ENCODE data around the gene ACAA1.

GRCh38 chr3:38115645-38116427, 21.1 kb downstream of the ACAA1 start:
- TF ChIP-seq CTCF (conservative IDR thresholded peaks at IDR 0.05), result no peak
- TF ChIP-seq EZH2 (IDR thresholded peaks at IDR 0.05; ENCODE audit: low read depth), result no peak
